Measurements from ENCODE around the gene DHRSX. TPM values are rescaled to one million over a fixed set of nuclear protein-coding genes. Genes with fewer than 3 reads are reported as not detected.

The DHRSX gene
- total and polyA plus RNA-seq, 9 of the 15 experiments (the other 6 are each of a cell fraction or from before 2014, with no cell fraction given): 0.59 to 11.0 (median 6.2) TPM

- TF ChIP-seq FOXP4 (CRISPR knock-in tag; IDR thresholded peaks at IDR 0.05; ENCODE audit: borderline replicate concordance): peak; percentile 96
Measured at GRCh38 chrX:2452317-2452784, 48.4 kb downstream of the DHRSX start (continued).

- peak overlapping the region; percentile 70 to 83; a peak in 3 of 4 replicates for H3K9ac ChIP-seq (ENCODE audit: insufficient read depth in 1 of 2, low read depth in 2 of 2, low read length in 2 of 2)
- no TSS peak for BruUV-seq (replicated peaks)
- FAIRE-seq (peak; percentile 95), DNase-seq (ENCODE audit: extremely low read depth in 1 of 4, low spot score in 3 of 4) (peak; percentile 20 to 85 (median 35)), ATAC-seq (peak; percentile 85)
- 4% methylated on average over 24 of the region's 25 CpGs for WGBS (ENCODE audit: insufficient coverage, low coverage, missing lambda C conversion rate)
- peak overlapping the region; percentile 23 for H3K4me3 ChIP-seq
- H3K4me2 ChIP-seq (ENCODE audit: insufficient read depth, low read length): peak overlapping the region; percentile 84
- H3K4me1 ChIP-seq (replicated peaks in 1 of 2; ENCODE audit: control insufficient read depth in 2 of 2, insufficient read depth in 2 of 2, low read length in 2 of 2): no peaks in the 10 kb centered on the region; a peak in 3 of 5 replicates
- H3K36me3 ChIP-seq (ENCODE audit: control insufficient read depth, insufficient read depth, low read length): no peaks in the 10 kb centered on the region
- intact Hi-C loops (cut with micrococcal nuclease): loop anchor here (1.0 to 2.0 kb wide), 3 partner anchors 13 to 133 kb away; no protein-coding TSS in a partner anchor
- H3K9me1 ChIP-seq (ENCODE audit: control insufficient read depth, insufficient read depth, low read length): no peaks in the 10 kb centered on the region
- in situ Hi-C loops (cut with MboI): loop anchor here (10.0 kb wide), 1 partner anchor 507 kb away; no protein-coding TSS in a partner anchor
- ChIA-PET POLR2A (no interaction called here), CTCF (ENCODE audit: low intra/inter-chr PET ratio) (no interaction called here)
- peak overlapping the region; percentile 96 for H2AFZ ChIP-seq (ENCODE audit: low read depth, low read length)
- H3K79me2 ChIP-seq (ENCODE audit: control insufficient read depth, insufficient read depth, low read length): peaks cover 10% of the 10 kb centered on the region
- H3K27me3 ChIP-seq (ENCODE audit: control insufficient read depth in 2 of 2, insufficient read depth in 2 of 2, low read length in 2 of 2): no peaks in the 10 kb centered on the region
- H3K27ac ChIP-seq (ENCODE audit: extremely low read depth, low read depth, low read length): peak overlapping the region; percentile 92
- no peaks in the 10 kb centered on the region for H3K9me3 ChIP-seq (replicated peaks; ENCODE audit: control insufficient read depth, insufficient read depth, low read depth, low read length)
- no peaks in the 10 kb centered on the region for H4K20me1 ChIP-seq (replicated peaks; ENCODE audit: control insufficient read depth, insufficient read depth, low read length)
- TF ChIP-seq ZNF551 (CRISPR knock-in tag; IDR thresholded peaks at IDR 0.05) (no peak), CHAMP1 (IDR thresholded peaks at IDR 0.05) (peak; percentile 80), SMARCE1 (IDR thresholded peaks at IDR 0.05) (no peak), ZNF280B (CRISPR knock-in tag; IDR thresholded peaks at IDR 0.05) (no peak), KAT7 (CRISPR knock-in tag; IDR thresholded peaks at IDR 0.05; ENCODE audit: borderline replicate concordance) (no peak; the same call in 1 of the 2 replicates), ATF7 (IDR thresholded peaks at IDR 0.05) (no peak), NFE2L1 (tag; IDR thresholded peaks at IDR 0.05; ENCODE audit: borderline replicate concordance, low read depth) (no peak), PCBP1 (IDR thresholded peaks at IDR 0.05; ENCODE audit: low read depth, low read length, poor library complexity, severe bottlenecking) (no peak), HDAC1 (IDR thresholded peaks at IDR 0.05) (0 out of 4 replicates have a peak, but pooled peaks of 1 of the 2 experiments have one; percentile 11), HDAC2 (IDR thresholded peaks at IDR 0.05) (no peak), ELK3 (CRISPR knock-in tag; IDR thresholded peaks at IDR 0.05) (no peak)
Measured at GRCh38 chrX:2451501-2452316, 49.1 kb downstream of the DHRSX start.
